ENCODE results near the gene DIABLO. TPM values are rescaled to one million over a fixed set of nuclear protein-coding genes. Genes with fewer than 3 reads are reported as not detected.
A peak's percentile ranks its signal among the peaks of the same experiment; 100 is the strongest.

Gene DIABLO
- total RNA-seq, 1 donor from 2014 or later, result 87.6 TPM

DNA sequence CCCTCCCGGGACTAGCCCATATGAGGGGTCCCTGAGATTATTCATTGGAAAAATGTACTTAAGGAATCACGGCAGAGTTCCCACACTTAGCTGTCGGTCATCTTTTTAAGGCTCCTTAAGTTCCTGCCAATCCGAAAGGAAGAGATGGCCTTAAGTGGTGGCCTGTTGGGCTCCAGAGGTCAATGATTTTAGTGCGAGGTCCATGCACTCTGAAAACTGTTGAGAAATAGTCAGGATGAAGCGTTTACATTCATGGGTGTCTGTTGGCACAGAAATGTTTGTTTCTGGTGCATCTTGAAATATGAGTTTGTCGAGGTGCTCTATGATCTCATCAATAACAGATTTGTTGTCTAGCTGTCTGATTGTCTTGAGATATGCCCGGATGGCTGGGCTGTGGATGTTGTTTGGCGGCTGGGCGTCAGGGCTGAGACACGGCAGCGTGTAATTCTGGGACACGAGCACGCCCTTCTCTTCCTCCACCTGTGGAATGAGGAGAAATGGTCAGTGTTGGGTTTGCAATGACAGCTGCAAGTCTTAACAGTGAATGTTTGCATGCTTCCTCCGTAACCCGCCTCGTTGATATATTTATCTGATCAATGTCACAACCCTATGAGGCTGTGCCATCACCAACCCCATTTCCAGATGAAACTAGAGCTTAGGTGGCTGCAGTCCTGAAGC, 53.5 kb downstream of the DIABLO start:
- DNase-seq (ENCODE audit: low read depth) (no peak), FAIRE-seq (no peak)
- H3K79me2 ChIP-seq (ENCODE audit: insufficient read depth, low read length), result no peaks in the 10 kb centered on the region
- Mint-ChIP-seq H3K27ac (ENCODE audit: unreplicated experiment) (no peak overlapping the region), H3K36me3 (ENCODE audit: low read depth, unreplicated experiment) (no peaks in the 10 kb centered on the region), H3K4me3 (ENCODE audit: unreplicated experiment) (peak overlapping the region; percentile 29), H3K27me3 (ENCODE audit: low read depth, unreplicated experiment) (peaks cover 23% of the 10 kb centered on the region), H3K9me3 (ENCODE audit: unreplicated experiment) (no peaks in the 10 kb centered on the region), H3K4me1 (ENCODE audit: low read depth, unreplicated experiment) (no peaks in the 10 kb centered on the region)
- H3K27ac ChIP-seq (ENCODE audit: low read depth, low read length), result no peak overlapping the region
- H3K36me3 ChIP-seq (ENCODE audit: insufficient read depth, low read length), result no peaks in the 10 kb centered on the region
- H3K4me1 ChIP-seq (ENCODE audit: insufficient read depth, low read length), result no peaks in the 10 kb centered on the region
- no peak overlapping the region for H2AFZ ChIP-seq (ENCODE audit: low read depth, low read length)
- TF ChIP-seq, protein P1, sequence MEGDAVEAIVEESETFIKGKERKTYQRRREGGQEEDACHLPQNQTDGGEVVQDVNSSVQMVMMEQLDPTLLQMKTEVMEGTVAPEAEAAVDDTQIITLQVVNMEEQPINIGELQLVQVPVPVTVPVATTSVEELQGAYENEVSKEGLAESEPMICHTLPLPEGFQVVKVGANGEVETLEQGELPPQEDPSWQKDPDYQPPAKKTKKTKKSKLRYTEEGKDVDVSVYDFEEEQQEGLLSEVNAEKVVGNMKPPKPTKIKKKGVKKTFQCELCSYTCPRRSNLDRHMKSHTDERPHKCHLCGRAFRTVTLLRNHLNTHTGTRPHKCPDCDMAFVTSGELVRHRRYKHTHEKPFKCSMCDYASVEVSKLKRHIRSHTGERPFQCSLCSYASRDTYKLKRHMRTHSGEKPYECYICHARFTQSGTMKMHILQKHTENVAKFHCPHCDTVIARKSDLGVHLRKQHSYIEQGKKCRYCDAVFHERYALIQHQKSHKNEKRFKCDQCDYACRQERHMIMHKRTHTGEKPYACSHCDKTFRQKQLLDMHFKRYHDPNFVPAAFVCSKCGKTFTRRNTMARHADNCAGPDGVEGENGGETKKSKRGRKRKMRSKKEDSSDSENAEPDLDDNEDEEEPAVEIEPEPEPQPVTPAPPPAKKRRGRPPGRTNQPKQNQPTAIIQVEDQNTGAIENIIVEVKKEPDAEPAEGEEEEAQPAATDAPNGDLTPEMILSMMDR (IDR thresholded peaks at IDR 0.05; ENCODE audit: insufficient read depth, low read depth, low read length), result no peak
- TF ChIP-seq EZH2 (IDR thresholded peaks at IDR 0.05; ENCODE audit: insufficient read depth, low read length), result no peak
- H3K4me2 ChIP-seq (ENCODE audit: low read length), result no peak overlapping the region
- H3K9me3 ChIP-seq (ENCODE audit: insufficient read depth, low read depth, low read length), result no peaks in the 10 kb centered on the region
- no peak overlapping the region for H3K4me3 ChIP-seq (ENCODE audit: insufficient read depth, low read depth, low read length)
- H4K20me1 ChIP-seq (ENCODE audit: insufficient read depth, low read length), result no peaks in the 10 kb centered on the region
- no peak overlapping the region for H3K9ac ChIP-seq (ENCODE audit: low read length)
- H3K27me3 ChIP-seq (ENCODE audit: insufficient read depth, low read length), result peaks cover 5% of the 10 kb centered on the region

DNA sequence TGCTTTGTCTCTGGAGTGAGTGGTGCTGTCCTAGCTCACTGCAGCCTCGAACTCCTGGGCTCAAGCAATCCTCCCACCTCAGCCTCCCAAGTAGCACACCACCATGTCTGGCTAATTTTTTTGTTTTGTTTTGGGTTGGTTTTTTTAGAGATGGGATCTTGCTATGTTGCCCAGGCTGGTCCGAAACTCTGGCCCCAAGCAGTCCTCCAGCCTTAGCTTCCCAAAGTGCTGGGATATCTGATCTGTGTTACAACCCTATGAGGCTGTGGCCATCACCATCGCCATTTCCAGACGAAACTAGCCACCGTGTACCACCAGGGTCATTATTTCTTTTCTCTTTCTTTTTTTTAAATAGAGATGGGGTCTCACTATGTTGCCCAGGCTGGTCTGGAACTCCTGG, 54.5 kb downstream of the DIABLO start:
- H2AFZ ChIP-seq (ENCODE audit: low read depth, low read length), result no peak overlapping the region
- H3K4me3 Mint-ChIP-seq (ENCODE audit: unreplicated experiment), result no peak overlapping the region
- H3K9me3 ChIP-seq (ENCODE audit: insufficient read depth, low read depth, low read length), result no peaks in the 10 kb centered on the region
- H3K9me3 Mint-ChIP-seq (ENCODE audit: unreplicated experiment), result no peaks in the 10 kb centered on the region
- peaks cover 9% of the 10 kb centered on the region for H3K27me3 ChIP-seq (ENCODE audit: insufficient read depth, low read length)
- no peak for DNase-seq (ENCODE audit: low read depth)
- TF ChIP-seq, protein P1 (IDR thresholded peaks at IDR 0.05; ENCODE audit: insufficient read depth, low read depth, low read length), result no peak
- no peak for TF ChIP-seq EZH2 (IDR thresholded peaks at IDR 0.05; ENCODE audit: insufficient read depth, low read length)
- H3K27ac Mint-ChIP-seq (ENCODE audit: unreplicated experiment), result no peak overlapping the region
- no peak overlapping the region for H3K4me3 ChIP-seq (ENCODE audit: insufficient read depth, low read depth, low read length)
- no peak overlapping the region for H3K4me2 ChIP-seq (ENCODE audit: low read length)
- no peak overlapping the region for H3K9ac ChIP-seq (ENCODE audit: low read length)
- H3K36me3 ChIP-seq (ENCODE audit: insufficient read depth, low read length), result no peaks in the 10 kb centered on the region
- no peaks in the 10 kb centered on the region for H3K4me1 Mint-ChIP-seq (ENCODE audit: low read depth, unreplicated experiment)
- no peaks in the 10 kb centered on the region for H3K79me2 ChIP-seq (ENCODE audit: insufficient read depth, low read length)
- H3K4me1 ChIP-seq (ENCODE audit: insufficient read depth, low read length), result no peaks in the 10 kb centered on the region
- no peak overlapping the region for H3K27ac ChIP-seq (ENCODE audit: low read depth, low read length)
- peaks cover 23% of the 10 kb centered on the region for H3K27me3 Mint-ChIP-seq (ENCODE audit: low read depth, unreplicated experiment)
- H3K36me3 Mint-ChIP-seq (ENCODE audit: low read depth, unreplicated experiment), result no peaks in the 10 kb centered on the region
- no peaks in the 10 kb centered on the region for H4K20me1 ChIP-seq (ENCODE audit: insufficient read depth, low read length)
- no peak for FAIRE-seq

DNA sequence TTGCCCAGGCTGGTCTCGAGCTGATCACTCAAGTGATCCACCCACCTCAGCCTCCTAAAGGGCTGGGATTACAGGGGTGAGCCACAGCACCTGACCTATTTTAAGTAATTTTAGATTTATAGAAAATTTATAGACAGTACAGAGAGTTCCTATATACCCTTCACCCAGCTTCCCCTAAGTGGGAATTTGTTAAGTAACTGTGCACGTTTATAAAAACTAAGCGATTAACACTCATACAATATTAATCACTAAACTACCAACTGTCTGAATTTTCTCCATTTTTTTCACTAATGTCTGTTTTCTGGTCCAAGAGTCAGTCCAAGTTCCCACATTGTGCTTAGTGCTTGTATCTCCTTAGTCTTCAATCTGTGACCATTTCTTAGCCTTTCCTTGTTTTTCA, 57.4 kb downstream of the DIABLO start:
- Histone ChIP-seq H3K36me3 (ENCODE audit: insufficient read depth, low read length) (no peaks in the 10 kb centered on the region), H4K20me1 (ENCODE audit: insufficient read depth, low read length) (no peaks in the 10 kb centered on the region), H3K4me3 (ENCODE audit: insufficient read depth, low read depth, low read length) (no peak overlapping the region), H3K27ac (ENCODE audit: low read depth, low read length) (no peak overlapping the region), H2AFZ (ENCODE audit: low read depth, low read length) (no peak overlapping the region), H3K4me2 (ENCODE audit: low read length) (no peak overlapping the region), H3K27me3 (ENCODE audit: insufficient read depth, low read length) (peaks cover 9% of the 10 kb centered on the region), H3K9me3 (ENCODE audit: insufficient read depth, low read depth, low read length) (no peaks in the 10 kb centered on the region), H3K4me1 (ENCODE audit: insufficient read depth, low read length) (no peaks in the 10 kb centered on the region), H3K79me2 (ENCODE audit: insufficient read depth, low read length) (no peaks in the 10 kb centered on the region), H3K9ac (ENCODE audit: low read length) (no peak overlapping the region)
- no peaks in the 10 kb centered on the region for H3K4me1 Mint-ChIP-seq (ENCODE audit: low read depth, unreplicated experiment)
- no peak for TF ChIP-seq EZH2 (IDR thresholded peaks at IDR 0.05; ENCODE audit: insufficient read depth, low read length)
- no peak overlapping the region for H3K27ac Mint-ChIP-seq (ENCODE audit: unreplicated experiment)
- peaks cover 15% of the 10 kb centered on the region for H3K27me3 Mint-ChIP-seq (ENCODE audit: low read depth, unreplicated experiment)
- H3K4me3 Mint-ChIP-seq (ENCODE audit: unreplicated experiment), result peak overlapping the region; percentile 14
- no peaks in the 10 kb centered on the region for H3K36me3 Mint-ChIP-seq (ENCODE audit: low read depth, unreplicated experiment)
- no peak for FAIRE-seq
- H3K9me3 Mint-ChIP-seq (ENCODE audit: unreplicated experiment), result no peaks in the 10 kb centered on the region
- DNase-seq (ENCODE audit: low read depth), result no peak

Measured in astrocyte (in vitro differentiated cells and primary cell).